H1 (cell line): Measurements from ENCODE around the gene VSNL1. TPM values are rescaled to one million over a fixed set of nuclear protein-coding genes. Genes with fewer than 3 reads are reported as not detected.

Experiments used
- RNF2 ChIP-seq: fragments of 200-900, 300-1000 bp; sonication (generic); IDR thresholded peaks from 2 replicates; pipeline ENCODE4 v1.7.1; 2016; ENCODE audit warnings: borderline replicate concordance, low read depth, mild to moderate bottlenecking, antibody characterized with exemption, low read length; ENCODE audit not compliant: poor library complexity, severe bottlenecking; ENCODE audit errors: missing control alignments
- SAP30 ChIP-seq: fragments of 300-600 bp; sonication (generic); IDR thresholded peaks from 2 replicates; pipeline ENCODE4 v1.7.1; 2012; ENCODE audit warnings: low read length, moderate library complexity, mild to moderate bottlenecking, inconsistent platforms; ENCODE audit not compliant: insufficient read depth, insufficient replicate concordance
- polyA plus RNA-seq, 7 experiments: library from polyadenylated mRNA; depleted of rRNA in 3 of 7; stranded (reverse) in 5 of 7; unstranded in 2 of 7; fragments of >200 nt in 5 of 7; fragments of 200-250 nt in 2 of 7; gene quantifications; 1 replicate in 5 of 7; 2 replicates in 1 of 7; 4 replicates in 1 of 7; pipeline versions ENCODE4 v1.2.1 to v1.2.3, GENCODE V29; 2011 to 2013; ENCODE audit warnings: missing spikeins in 2 of 7, mixed read lengths in 2 of 7
- total RNA-seq: library from RNA; stranded (reverse); fragmentation: NEBNext Ultra II Directional; extraction: Animal tissue kit (Norgen Biotek cat#: 25700); gene quantifications from 2 replicates; pipeline ENCODE4 v1.2.1, GENCODE V29; 2021

The VSNL1 gene
- total and polyA plus RNA-seq, 2 of the 8 experiments (the other 6 are each of a cell fraction or from before 2014, with no cell fraction given), result 49.4 to 108 TPM

DNA sequence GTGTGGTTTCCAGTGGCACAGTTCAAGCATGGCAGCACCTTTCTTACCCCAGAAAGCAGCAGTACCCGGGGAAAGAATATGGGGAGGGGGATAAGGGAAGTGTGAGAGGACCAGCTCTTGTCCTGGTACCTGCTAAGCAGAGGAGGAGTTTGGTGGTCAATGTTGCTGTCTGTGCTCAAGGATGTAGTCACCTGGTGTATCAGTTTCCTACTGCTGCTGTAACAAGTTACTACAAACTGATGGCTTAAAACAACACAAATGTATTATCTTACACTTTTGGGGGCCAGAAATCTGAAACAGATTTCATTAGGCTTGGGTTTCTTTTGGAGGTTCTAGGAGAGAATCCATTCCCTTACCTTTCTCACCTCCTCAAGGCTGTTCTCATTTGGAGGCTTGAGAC is 77.5 kb downstream of the VSNL1 start (continued):
- no peak for TF ChIP-seq RNF2
- no peak for TF ChIP-seq SAP30
